DOHH2 (cell line): ENCODE data around the gene SLC26A1.

Experiments used
- H3F3A ChIP-seq: fragments of 200-600 bp; sonication (generic), shearing (Covaris generic); 2 replicates; pipeline ENCODE4 v1.6.0; 2016; ENCODE audit warnings: antibody characterized with exemption, mild to moderate bottlenecking; ENCODE audit not compliant: control insufficient read depth, insufficient read depth
- H3K27ac ChIP-seq: fragments of 200-600 bp; sonication (generic); 2 replicates; pipeline ENCODE4 v1.5.1; 2014; ENCODE audit warnings: low read depth, mild to moderate bottlenecking, low read length, moderate library complexity
- H3K27me3 ChIP-seq: fragments of 200-600 bp; sonication (generic); 2 replicates; pipeline ENCODE4 v1.6.1; 2014; ENCODE audit warnings: mild to moderate bottlenecking, low read length, mixed read lengths; ENCODE audit not compliant: control insufficient read depth
- H3K36me3 ChIP-seq: fragments of 200-600 bp; sonication (generic); 2 replicates; pipeline ENCODE4 v1.6.1; 2014; ENCODE audit warnings: mild to moderate bottlenecking, low read length, moderate library complexity, mixed read lengths; ENCODE audit not compliant: control insufficient read depth
- H3K4me1 ChIP-seq: fragments of 200-600 bp; sonication (generic); 2 replicates; pipeline ENCODE4 v1.6.1; 2014; ENCODE audit warnings: mild to moderate bottlenecking, low read length, mixed read lengths; ENCODE audit not compliant: control insufficient read depth
- H3K4me2 ChIP-seq: fragments of 200-600 bp; sonication (generic); 2 replicates; pipeline ENCODE4 v1.6.0; 2014; ENCODE audit warnings: mild to moderate bottlenecking, low read length, moderate library complexity
- H3K4me3 ChIP-seq: fragments of 200-600 bp; sonication (generic); 2 replicates; pipeline ENCODE4 v1.5.1; 2014; ENCODE audit warnings: mild to moderate bottlenecking, low read length, mixed read lengths
- H3K79me2 ChIP-seq: fragments of 200-600 bp; sonication (generic); 2 replicates; pipeline ENCODE4 v1.6.1; 2014; ENCODE audit warnings: mild to moderate bottlenecking, low read length, mixed read lengths; ENCODE audit not compliant: control insufficient read depth
- H3K9me2 ChIP-seq: fragments of 200-600 bp; sonication (generic); replicated peaks from 2 replicates; pipeline ENCODE4 v1.6.1; 2014; ENCODE audit warnings: mild to moderate bottlenecking, low read length, mixed read lengths; ENCODE audit not compliant: control insufficient read depth
- H3K9me3 ChIP-seq: fragments of 200-600 bp; sonication (generic); 2 replicates; pipeline ENCODE4 v1.6.1; 2014; ENCODE audit warnings: antibody characterized with exemption, low read length, mixed read lengths; ENCODE audit not compliant: control insufficient read depth, insufficient read depth
- H4K20me1 ChIP-seq: fragments of 200-600 bp; sonication (generic); 2 replicates; pipeline ENCODE4 v1.6.0; 2014; ENCODE audit warnings: low read depth, mild to moderate bottlenecking, antibody characterized with exemption, low read length, moderate library complexity; ENCODE audit not compliant: control insufficient read depth, insufficient read depth
- CTCF ChIP-seq: fragments of 200-600 bp; sonication (generic); IDR thresholded peaks from one replicate; pipeline ENCODE4 v1.5.1; 2014; ENCODE audit warnings: antibody characterized with exemption, mild to moderate bottlenecking, low read depth, low read length; ENCODE audit not compliant: poor library complexity, severe bottlenecking
- EZH2phosphoT487 ChIP-seq: fragments of 200-600 bp; sonication (generic); IDR thresholded peaks from 2 replicates; pipeline ENCODE4 v1.6.1; 2017; ENCODE audit warnings: borderline replicate concordance, mild to moderate bottlenecking, antibody characterized with exemption, low read length, moderate library complexity, mixed read lengths

SLC26A1 gene

GRCh38 chr4:971666-972500 is 21.3 kb downstream of the SLC26A1 start:
- Histone ChIP-seq H3K9me3 (no peaks in the 10 kb centered on the region), H3K27ac (no peak overlapping the region), H3K4me1 (peaks cover 7% of the 10 kb centered on the region), H3K79me2 (no peaks in the 10 kb centered on the region), H3F3A (no peaks in the 10 kb centered on the region), H4K20me1 (peaks cover 14% of the 10 kb centered on the region; the same call in 1 of the 2 replicates), H3K27me3 (no peaks in the 10 kb centered on the region), H3K36me3 (no peaks in the 10 kb centered on the region), H3K9me2 (no peaks in the 10 kb centered on the region), H3K4me2 (peak overlapping the region; percentile 64), H3K4me3 (peak overlapping the region; percentile 75)
- no peak for TF ChIP-seq EZH2phosphoT487
- no peak for TF ChIP-seq CTCF

- no peaks in the 10 kb centered on the region for H3K79me2 ChIP-seq
- peaks cover 7% of the 10 kb centered on the region for H3K4me1 ChIP-seq
- no peak overlapping the region for H3K4me3 ChIP-seq
- no peak overlapping the region for H3K4me2 ChIP-seq
- no peaks in the 10 kb centered on the region for H3K36me3 ChIP-seq
- H3K27me3 ChIP-seq, result no peaks in the 10 kb centered on the region
- peaks cover 14% of the 10 kb centered on the region; the same call in 1 of the 2 replicates for H4K20me1 ChIP-seq
- H3K9me2 ChIP-seq, result no peaks in the 10 kb centered on the region
- no peak for TF ChIP-seq EZH2phosphoT487
- TF ChIP-seq CTCF, result no peak
- H3K27ac ChIP-seq, result no peak overlapping the region
- H3K9me3 ChIP-seq, result no peaks in the 10 kb centered on the region
- no peaks in the 10 kb centered on the region for H3F3A ChIP-seq
Measured at GRCh38 chr4:970854-971520, 22.2 kb downstream of the SLC26A1 start.

DNA sequence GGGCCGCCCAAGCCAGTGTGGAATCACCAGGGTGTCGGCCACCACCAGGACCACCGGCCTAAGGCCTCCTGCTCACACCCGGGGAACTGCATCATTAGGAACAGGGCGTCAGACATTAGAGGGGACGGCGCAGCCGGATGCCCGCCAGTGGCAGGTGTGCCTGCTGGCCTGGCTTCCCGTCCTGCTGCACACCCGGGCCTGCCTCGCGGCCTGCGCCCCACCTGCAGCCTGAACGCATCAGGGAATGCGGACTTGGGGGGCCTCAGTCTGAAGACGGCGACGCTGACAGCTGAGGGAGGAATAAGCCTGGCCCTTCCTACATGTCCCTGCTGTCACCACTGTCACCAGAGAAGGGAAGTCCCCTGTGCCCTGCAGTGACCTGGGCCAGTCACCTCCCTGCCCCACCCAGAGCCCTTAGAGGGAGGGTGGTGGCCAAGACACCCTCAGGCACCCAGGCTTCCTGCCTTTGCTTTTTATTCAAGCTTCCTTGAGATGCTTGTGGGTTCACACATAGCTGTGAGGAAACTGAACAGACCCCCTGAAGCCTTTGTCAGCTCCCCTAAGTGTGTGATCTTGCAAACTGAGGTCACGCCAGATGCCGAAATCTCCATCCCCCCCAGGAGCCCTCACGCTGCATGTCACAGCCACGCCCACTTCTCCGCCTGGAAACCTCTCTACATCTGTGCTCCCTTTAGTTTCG is 23.0 kb downstream of the SLC26A1 start:
- Histone ChIP-seq H3K36me3 (no peaks in the 10 kb centered on the region), H3F3A (no peaks in the 10 kb centered on the region), H3K4me2 (no peak overlapping the region), H3K4me1 (peaks cover 7% of the 10 kb centered on the region), H3K9me2 (no peaks in the 10 kb centered on the region), H3K27me3 (no peaks in the 10 kb centered on the region), H3K4me3 (no peak overlapping the region), H3K27ac (no peak overlapping the region), H3K79me2 (no peaks in the 10 kb centered on the region), H3K9me3 (no peaks in the 10 kb centered on the region), H4K20me1 (peaks cover 14% of the 10 kb centered on the region; the same call in 1 of the 2 replicates)
- TF ChIP-seq CTCF (no peak), EZH2phosphoT487 (no peak)
